ENCODE measurements around the gene IQSEC1.
A peak's percentile ranks its signal among the peaks of the same experiment; 100 is the strongest.

Gene IQSEC1

DNA sequence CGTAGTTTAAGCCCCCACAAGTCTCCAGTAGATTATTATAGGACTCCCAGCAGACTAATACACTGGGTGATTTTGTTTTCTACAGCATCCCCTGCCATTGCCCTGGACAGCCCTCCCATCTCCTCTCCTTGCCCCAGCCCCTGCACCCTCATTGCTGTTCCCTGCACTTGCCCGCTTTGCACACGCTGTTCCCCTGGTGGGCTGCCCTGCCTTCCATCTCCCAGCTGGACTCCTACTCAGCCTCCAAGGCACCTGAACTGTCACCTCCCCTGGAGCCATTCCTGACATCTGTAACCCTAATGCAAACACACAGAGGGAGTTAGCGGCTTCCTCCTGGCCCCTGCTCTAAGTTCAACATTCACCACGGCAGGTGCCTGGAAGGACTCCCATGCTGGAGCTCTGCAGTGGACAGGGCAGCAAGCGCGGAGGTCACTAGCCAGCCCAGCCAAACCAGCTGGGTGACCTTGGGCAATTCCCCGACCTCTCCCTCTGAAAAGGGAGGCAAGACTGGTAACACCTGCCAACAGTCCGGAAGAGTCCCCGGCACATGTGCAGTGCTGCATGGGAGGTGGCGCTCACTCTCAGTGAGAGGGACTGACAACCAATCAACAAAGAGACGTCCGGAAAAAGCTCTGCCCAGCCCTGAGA is 38.8 kb upstream of the IQSEC1 start:
- H3K4me3 ChIP-seq (ENCODE audit: low read depth, low read length): no peak overlapping the region
- TF ChIP-seq, protein P1, sequence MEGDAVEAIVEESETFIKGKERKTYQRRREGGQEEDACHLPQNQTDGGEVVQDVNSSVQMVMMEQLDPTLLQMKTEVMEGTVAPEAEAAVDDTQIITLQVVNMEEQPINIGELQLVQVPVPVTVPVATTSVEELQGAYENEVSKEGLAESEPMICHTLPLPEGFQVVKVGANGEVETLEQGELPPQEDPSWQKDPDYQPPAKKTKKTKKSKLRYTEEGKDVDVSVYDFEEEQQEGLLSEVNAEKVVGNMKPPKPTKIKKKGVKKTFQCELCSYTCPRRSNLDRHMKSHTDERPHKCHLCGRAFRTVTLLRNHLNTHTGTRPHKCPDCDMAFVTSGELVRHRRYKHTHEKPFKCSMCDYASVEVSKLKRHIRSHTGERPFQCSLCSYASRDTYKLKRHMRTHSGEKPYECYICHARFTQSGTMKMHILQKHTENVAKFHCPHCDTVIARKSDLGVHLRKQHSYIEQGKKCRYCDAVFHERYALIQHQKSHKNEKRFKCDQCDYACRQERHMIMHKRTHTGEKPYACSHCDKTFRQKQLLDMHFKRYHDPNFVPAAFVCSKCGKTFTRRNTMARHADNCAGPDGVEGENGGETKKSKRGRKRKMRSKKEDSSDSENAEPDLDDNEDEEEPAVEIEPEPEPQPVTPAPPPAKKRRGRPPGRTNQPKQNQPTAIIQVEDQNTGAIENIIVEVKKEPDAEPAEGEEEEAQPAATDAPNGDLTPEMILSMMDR (IDR thresholded peaks at IDR 0.05; ENCODE audit: insufficient read depth, low read depth, low read length, missing control alignments): no peak
- no peak for DNase-seq (ENCODE audit: low read depth)

DNA sequence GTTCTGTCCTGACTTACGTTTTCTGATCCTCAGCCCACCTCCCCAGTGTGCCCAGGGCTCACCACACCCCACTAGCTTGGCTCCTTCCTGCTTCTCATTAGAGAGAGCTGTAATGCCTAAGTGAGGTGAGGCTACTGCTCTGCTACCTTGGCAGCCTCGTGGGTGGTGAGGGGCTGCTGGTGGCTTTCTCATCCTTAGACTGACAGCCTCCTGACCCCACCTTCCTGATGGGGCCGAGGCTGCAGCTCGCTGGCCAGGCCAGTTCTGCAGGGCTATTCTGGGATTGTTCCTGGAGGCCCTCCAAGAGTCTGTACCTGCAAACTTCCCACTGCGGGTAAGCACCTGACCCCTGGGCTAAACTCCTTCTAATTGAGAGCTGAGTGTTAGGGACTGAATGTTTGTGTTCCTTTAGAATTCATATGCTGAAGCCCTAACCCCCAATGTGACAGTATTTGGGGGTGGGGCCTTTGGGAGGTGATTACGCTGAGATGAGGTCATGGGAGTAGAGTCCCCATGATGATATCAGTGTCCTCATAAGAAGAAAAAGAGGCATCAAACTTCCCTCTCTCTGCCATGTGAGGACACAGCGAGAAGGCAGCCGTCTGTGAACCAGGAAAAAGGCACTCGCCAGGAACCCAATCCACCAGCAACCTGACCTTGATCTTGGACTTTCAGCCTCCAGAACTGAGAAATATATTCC is 38.1 kb upstream of the IQSEC1 start:
- DNase-seq (ENCODE audit: low read depth): no peak
- TF ChIP-seq, protein P1 (IDR thresholded peaks at IDR 0.05; ENCODE audit: insufficient read depth, low read depth, low read length, missing control alignments): no peak
- no peak overlapping the region for H3K4me3 ChIP-seq (ENCODE audit: low read depth, low read length)

DNA sequence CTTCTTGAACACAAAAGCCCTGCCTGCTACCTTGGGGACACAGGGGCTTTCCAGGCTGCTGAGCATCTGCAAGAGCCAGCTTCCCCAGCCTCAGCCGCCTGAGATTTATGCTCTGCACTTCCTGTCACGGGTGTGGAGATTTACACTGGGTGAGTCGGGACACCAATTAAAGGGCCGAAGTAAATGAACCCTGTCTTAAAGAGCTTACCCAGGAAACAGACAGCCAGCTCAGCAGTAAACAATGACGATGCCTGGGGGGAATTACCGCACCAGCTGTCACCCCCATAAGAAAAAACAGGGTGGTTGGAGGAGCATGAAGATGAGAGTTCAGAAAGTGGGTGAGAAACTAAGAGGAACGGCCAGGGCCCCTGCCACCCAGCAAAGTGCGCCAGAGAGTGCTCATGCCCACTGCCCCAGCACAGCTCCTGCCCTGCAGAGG is 37.5 kb upstream of the IQSEC1 start:
- DNase-seq (ENCODE audit: low read depth): peak; percentile 87
- no peak overlapping the region for H3K4me3 ChIP-seq (ENCODE audit: low read depth, low read length)
- TF ChIP-seq, protein P1 (IDR thresholded peaks at IDR 0.05; ENCODE audit: insufficient read depth, low read depth, low read length, missing control alignments): no peak

DNA sequence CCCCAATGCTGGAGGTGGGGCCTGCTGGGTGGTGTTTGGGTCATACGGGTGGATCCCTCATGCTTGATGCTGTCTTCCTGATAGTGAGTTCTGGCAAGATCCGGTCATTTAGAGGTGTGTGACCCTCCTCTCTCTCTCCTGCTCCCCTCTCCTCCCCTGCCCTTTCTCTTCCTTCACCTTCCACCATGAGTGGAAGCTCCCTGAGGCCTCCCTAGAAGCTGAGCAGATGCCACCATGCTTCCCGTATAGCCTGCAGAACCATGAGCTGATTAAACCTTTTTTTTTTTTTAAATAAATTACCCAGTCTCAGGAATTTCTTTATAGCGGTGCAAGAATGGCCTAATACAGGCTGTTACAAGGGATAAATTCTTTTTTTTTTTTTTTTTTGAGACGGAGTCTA is 36.3 kb upstream of the IQSEC1 start:
- DNase-seq (ENCODE audit: low read depth): no peak
- TF ChIP-seq, protein P1 (IDR thresholded peaks at IDR 0.05; ENCODE audit: insufficient read depth, low read depth, low read length, missing control alignments): no peak
- no peak overlapping the region for H3K4me3 ChIP-seq (ENCODE audit: low read depth, low read length)

GRCh38 chr3:13108861-13109260 is 35.6 kb upstream of the IQSEC1 start:
- no peak overlapping the region for H3K4me3 ChIP-seq (ENCODE audit: low read depth, low read length)
- no peak for DNase-seq (ENCODE audit: low read depth)
- TF ChIP-seq, protein P1 (IDR thresholded peaks at IDR 0.05; ENCODE audit: insufficient read depth, low read depth, low read length, missing control alignments): no peak

DNA sequence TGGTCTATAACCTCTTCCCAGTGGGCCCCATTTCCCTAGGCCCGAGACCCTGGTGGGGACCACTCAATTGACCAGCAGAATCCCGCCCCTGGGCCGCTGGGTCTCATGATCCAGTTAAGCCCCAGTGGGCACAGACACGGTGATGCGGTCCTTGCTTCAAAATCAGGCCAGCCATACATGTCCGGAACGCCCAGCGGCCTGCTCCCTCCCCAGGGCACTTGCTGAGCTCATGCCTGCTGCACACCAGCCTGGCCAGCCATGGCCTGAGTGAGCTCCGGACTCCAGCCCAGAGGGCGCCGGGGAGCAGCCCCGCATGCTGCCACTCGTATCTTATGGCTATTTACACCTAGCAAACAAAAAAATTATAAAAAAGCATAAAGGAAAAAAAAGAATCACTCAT is 34.4 kb upstream of the IQSEC1 start:
- TF ChIP-seq, protein P1 (IDR thresholded peaks at IDR 0.05; ENCODE audit: insufficient read depth, low read depth, low read length, missing control alignments): no peak
- DNase-seq (ENCODE audit: low read depth): no peak
- no peak overlapping the region for H3K4me3 ChIP-seq (ENCODE audit: low read depth, low read length)

Data from GM12865 (cell line).